Activated CD8-positive, alpha-beta T cell treated with anti-CD3 and anti-CD28 coated beads for 36 hours (primary cell): ENCODE results near the gene GAS2L1. TPM values are rescaled to one million over a fixed set of nuclear protein-coding genes. Genes with fewer than 3 reads are reported as not detected.

Experiments used
- ATAC-seq: fragments of 200-7000 bp; cut with Tn5 transposase; one replicate; pipeline ENCODE4 v1.10.0; 2021; ENCODE audit warnings: mild to moderate bottlenecking, moderate library complexity
- CTCF ChIA-PET: fragments of 350-600 bp; sonication (Branson Sonifier 250); formaldehyde crosslinking; loops from one replicate; lab custom pipeline; 2021; ENCODE audit warnings: antibody characterized with exemption; lab: Charles Lee
- POLR2A ChIA-PET: fragments of 350-600 bp; sonication (Branson Sonifier 250); formaldehyde crosslinking; loops from one replicate; lab custom pipeline; 2021; ENCODE audit warnings: antibody characterized with exemption; lab: Charles Lee
- DNase-seq: peaks from one replicate; pipeline ENCODE4 v3.0.0-alpha.2; 2020
- H3K27ac Mint-ChIP-seq: one replicate; pipeline ENCODE4 v1.8.0; 2021; ENCODE audit warnings: mild to moderate bottlenecking, mixed read lengths
- H3K27me3 Mint-ChIP-seq: one replicate; pipeline ENCODE4 v1.8.0; 2021; ENCODE audit warnings: mixed read lengths
- H3K36me3 Mint-ChIP-seq: one replicate; pipeline ENCODE4 v1.8.0; 2021; ENCODE audit warnings: low read depth, mixed read lengths
- H3K4me1 Mint-ChIP-seq: one replicate; pipeline ENCODE4 v1.8.0; 2021; ENCODE audit warnings: low read depth, mixed read lengths
- H3K4me3 Mint-ChIP-seq: one replicate; pipeline ENCODE4 v1.8.0; 2021; ENCODE audit warnings: mild to moderate bottlenecking, moderate library complexity, mixed read lengths
- H3K9me3 Mint-ChIP-seq: one replicate; pipeline ENCODE4 v1.8.0; 2021; ENCODE audit warnings: mixed read lengths
- CTCF ChIP-seq: fragments of 200-600 bp; IDR thresholded peaks from one replicate; pipeline ENCODE4 v1.8.0; 2022; ENCODE audit warnings: antibody characterized with exemption, mild to moderate bottlenecking
- intact Hi-C: fragments of 100-400 bp; cut with micrococcal nuclease; formaldehyde crosslinking; loops from one replicate; pipeline ENCODE4 v1.10.0; 2022
- total RNA-seq, 2 experiments: library from RNA; stranded (reverse); gene quantifications; one replicate each; pipeline ENCODE4 v1.2.3, GENCODE V29; 2021

GAS2L1 gene
- total RNA-seq, 2 experiments from 2014 or later, result 0.36 to 1.1 TPM

GRCh38 chr22:29330753-29331152 lies 24.3 kb downstream of the GAS2L1 start:
- Mint-ChIP-seq H3K27ac (no peak overlapping the region), H3K36me3 (peaks cover 5% of the 10 kb centered on the region), H3K9me3 (no peaks in the 10 kb centered on the region), H3K4me3 (no peak overlapping the region), H3K27me3 (no peaks in the 10 kb centered on the region), H3K4me1 (no peaks in the 10 kb centered on the region)
- POLR2A ChIA-PET, result no interaction called here
- no peak for DNase-seq
- intact Hi-C loops, result no loop called here
- no peak for TF ChIP-seq CTCF
- CTCF ChIA-PET, result no interaction called here
- ATAC-seq, result no peak

GRCh38 chr22:29331213-29331612 lies 24.8 kb downstream of the GAS2L1 start:
- Mint-ChIP-seq H3K4me3 (no peak overlapping the region), H3K4me1 (no peaks in the 10 kb centered on the region), H3K9me3 (no peaks in the 10 kb centered on the region), H3K27ac (no peak overlapping the region), H3K36me3 (peaks cover 5% of the 10 kb centered on the region), H3K27me3 (no peaks in the 10 kb centered on the region)
- POLR2A ChIA-PET, result no interaction called here
- no peak for ATAC-seq
- TF ChIP-seq CTCF, result no peak
- intact Hi-C loops, result no loop called here
- no peak for DNase-seq
- CTCF ChIA-PET, result no interaction called here

DNA sequence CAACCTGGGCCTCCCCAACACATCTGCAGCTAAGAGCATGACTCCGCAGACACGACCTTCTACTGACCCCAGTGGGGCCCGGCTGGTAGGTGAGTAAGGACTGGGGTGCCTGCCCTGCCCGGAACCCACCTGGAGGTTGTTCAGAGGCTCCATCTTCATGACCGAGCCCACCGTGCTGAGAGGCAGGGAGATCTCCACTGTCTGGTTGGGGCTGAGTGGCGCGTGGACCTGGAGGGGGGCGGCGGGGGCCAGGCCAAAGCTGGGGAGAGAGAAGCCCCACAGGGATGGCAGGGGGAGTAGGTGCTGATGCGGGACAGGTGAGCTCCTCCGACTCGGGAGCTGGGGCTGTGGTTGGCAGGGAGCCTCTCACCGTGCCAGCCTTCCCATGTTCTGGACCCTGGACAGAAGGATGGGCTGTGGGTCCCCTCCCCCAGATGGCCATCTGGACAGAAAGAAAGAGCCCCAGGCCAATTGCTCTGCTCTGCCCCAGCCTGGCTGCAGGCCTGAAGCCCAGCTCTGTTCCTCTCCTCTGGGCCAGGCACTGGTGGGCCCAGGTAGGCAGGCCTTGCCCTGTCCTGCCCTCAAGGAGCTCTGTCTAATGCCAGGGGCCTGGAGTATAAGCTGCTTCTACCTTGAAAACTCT lies 25.3 kb downstream of the GAS2L1 start:
- Mint-ChIP-seq H3K27me3 (no peaks in the 10 kb centered on the region), H3K4me1 (no peaks in the 10 kb centered on the region), H3K9me3 (no peaks in the 10 kb centered on the region), H3K27ac (peak overlapping the region; percentile 30), H3K36me3 (peaks cover 5% of the 10 kb centered on the region), H3K4me3 (no peak overlapping the region)
- intact Hi-C loops, result no loop called here
- no peak for DNase-seq
- ChIA-PET POLR2A (no interaction called here), CTCF (no interaction called here)
- TF ChIP-seq CTCF, result no peak
- no peak for ATAC-seq

DNA sequence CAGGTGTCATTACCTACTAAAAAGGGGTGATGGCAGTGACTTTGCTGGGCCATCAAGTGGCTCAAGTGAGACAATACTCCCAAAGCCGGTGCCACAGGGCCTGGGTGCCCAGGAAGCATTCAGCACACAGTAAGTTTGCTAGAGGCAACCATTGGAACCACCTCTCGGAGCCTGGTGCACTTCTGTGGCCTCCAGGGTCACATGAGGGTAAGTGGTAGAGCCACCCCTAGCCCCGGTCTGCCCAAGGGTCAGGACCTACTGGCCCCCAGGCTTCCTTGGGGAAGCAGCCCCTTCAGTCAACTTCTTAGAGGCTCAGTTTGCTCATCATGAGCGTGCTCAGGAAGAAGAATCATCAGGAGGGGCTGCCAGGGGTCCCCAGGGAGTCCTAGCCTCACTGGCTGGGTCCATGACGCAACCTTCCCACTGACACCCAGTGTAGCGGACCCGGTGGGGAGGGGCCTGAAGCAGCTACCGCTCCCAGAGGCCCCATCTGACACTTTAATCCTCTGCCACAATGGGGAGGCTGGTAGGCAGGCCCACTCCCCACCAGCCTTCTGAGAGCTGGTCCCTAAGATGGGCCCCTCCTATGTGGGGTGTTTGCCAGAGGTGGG lies 26.5 kb downstream of the GAS2L1 start:
- no peak for ATAC-seq
- ChIA-PET POLR2A (no interaction called here), CTCF (no interaction called here)
- Mint-ChIP-seq H3K27ac (no peak overlapping the region), H3K4me1 (no peaks in the 10 kb centered on the region), H3K9me3 (no peaks in the 10 kb centered on the region), H3K36me3 (peaks cover 11% of the 10 kb centered on the region), H3K4me3 (no peak overlapping the region), H3K27me3 (no peaks in the 10 kb centered on the region)
- intact Hi-C loops, result no loop called here
- no peak for DNase-seq
- TF ChIP-seq CTCF, result no peak

GRCh38 chr22:29334148-29334547 lies 27.7 kb downstream of the GAS2L1 start:
- no peak for DNase-seq
- Mint-ChIP-seq H3K4me1 (no peaks in the 10 kb centered on the region), H3K9me3 (no peaks in the 10 kb centered on the region), H3K36me3 (peaks cover 20% of the 10 kb centered on the region), H3K27ac (no peak overlapping the region), H3K4me3 (no peak overlapping the region), H3K27me3 (no peaks in the 10 kb centered on the region)
- CTCF ChIA-PET, result interaction anchor here (0.7 kb wide), 1 partner anchor 184 kb away, joined by 3 read pairs; no protein-coding TSS in a partner anchor
- POLR2A ChIA-PET, result no interaction called here
- ATAC-seq, result no peak
- TF ChIP-seq CTCF, result no peak
- intact Hi-C loops, result no loop called here
